K562 (cell line): Measurements from ENCODE around the gene SAMD8. TPM values are rescaled to one million over a fixed set of nuclear protein-coding genes. Genes with fewer than 3 reads are reported as not detected.

Experiments
- CBFB ChIP-seq: sonication (generic); formaldehyde crosslinking; IDR thresholded peaks from 2 replicates; pipeline ENCODE4 v1.4.0; 2020; ENCODE audit warnings: mild to moderate bottlenecking, missing genetic modification reagents
- E2F8 ChIP-seq: fragments of 450-650 bp; IDR thresholded peaks from 2 replicates; pipeline ENCODE4 v1.7.1; 2018; ENCODE audit warnings: mild to moderate bottlenecking, low read depth; ENCODE audit not compliant: partially characterized antibody
- HDAC6 ChIP-seq: IDR thresholded peaks from 2 replicates; pipeline ENCODE4 v1.6.1; 2012; ENCODE audit warnings: low read depth, mild to moderate bottlenecking, control low read depth, inconsistent platforms, low read length, moderate library complexity
- HIVEP1 ChIP-seq: fragments of 250-450 bp; sonication (Bioruptor Pico); IDR thresholded peaks from 2 replicates; pipeline ENCODE4 v1.4.0; 2020; ENCODE audit warnings: mild to moderate bottlenecking
- MAFF ChIP-seq: IDR thresholded peaks from 2 replicates; pipeline ENCODE4 v1.6.1; 2012; ENCODE audit warnings: low read length, improper control_type of control experiment
- MIER1 ChIP-seq: fragments of 450-650 bp; IDR thresholded peaks from 2 replicates; pipeline ENCODE4 v1.6.1; 2016; ENCODE audit warnings: antibody characterized with exemption, mild to moderate bottlenecking, low read depth
- MTA1 ChIP-seq: fragments of 450-650 bp; IDR thresholded peaks from 2 replicates; pipeline ENCODE4 v1.6.1; 2017; ENCODE audit warnings: borderline replicate concordance
- NCOA4 ChIP-seq: fragments of 450-650 bp; IDR thresholded peaks from 2 replicates; pipeline ENCODE4 v1.6.1; 2018; ENCODE audit warnings: mild to moderate bottlenecking; ENCODE audit not compliant: partially characterized antibody
- STAG1 ChIP-seq: sonication (generic); formaldehyde crosslinking; IDR thresholded peaks from 2 replicates; pipeline ENCODE4 v1.5.0; 2020; ENCODE audit warnings: missing genetic modification reagents, borderline replicate concordance
- TFAP4 ChIP-seq: sonication (generic); formaldehyde crosslinking; IDR thresholded peaks from 2 replicates; pipeline ENCODE4 v1.8.0; 2022; ENCODE audit warnings: missing genetic modification reagents, mild to moderate bottlenecking, moderate library complexity, borderline replicate concordance
- TOE1 ChIP-seq, 2 experiments: fragments of 450-650 bp in 1 of 2; sonication (generic) in 1 of 2; formaldehyde crosslinking in 1 of 2; IDR thresholded peaks; 2 replicates each; pipeline versions ENCODE4 v1.7.1 to v1.8.0; 2016 to 2022; ENCODE audit warnings: borderline replicate concordance in 2 of 2, mild to moderate bottlenecking in 2 of 2, antibody characterized with exemption in 1 of 2, inconsistent platforms in 1 of 2, low read depth in 1 of 2, missing genetic modification reagents in 1 of 2, moderate library complexity in 1 of 2
- XRCC4 ChIP-seq: IDR thresholded peaks from one replicate; pipeline ENCODE4 v1.6.1; 2011; ENCODE audit not compliant: insufficient read depth, insufficient read length; ENCODE audit errors: extremely low read depth
- ZEB2 ChIP-seq: fragments of 450-650 bp; IDR thresholded peaks from 2 replicates; pipeline ENCODE4 v1.6.1; 2016
- ZFP91 ChIP-seq: sonication (generic); formaldehyde crosslinking; IDR thresholded peaks from 2 replicates; pipeline ENCODE4 v1.8.0; 2022; ENCODE audit warnings: mild to moderate bottlenecking, missing genetic modification reagents
- ZNF311 ChIP-seq: fragments of 250-450 bp; sonication (Bioruptor Pico); IDR thresholded peaks from 2 replicates; pipeline ENCODE4 v1.4.0; 2020; ENCODE audit warnings: mild to moderate bottlenecking, moderate library complexity
- polyA plus RNA-seq, 8 experiments: library from polyadenylated mRNA; depleted of rRNA in 4 of 8; stranded (reverse) in 5 of 8; unstranded in 3 of 8; fragments of >200 nt; fragmentation: Nextera tagmentation in 2 of 8; fragmentation: Illumina TruSeq in 1 of 8; extraction: Ambion mirVana in 2 of 8; extraction: Trizol in 1 of 8; gene quantifications; 2 replicates each; pipeline versions ENCODE4 v1.2.1 to v1.2.3, GENCODE V29; 2011 to 2014; ENCODE audit warnings: inconsistent platforms in 1 of 8, missing spikeins in 1 of 8
- total RNA-seq, 7 experiments: library from RNA; depleted of rRNA in 6 of 7; stranded (reverse); fragments of >200 nt in 6 of 7; fragmentation: Illumina TruSeq in 2 of 7; extraction: Trizol in 2 of 7; gene quantifications; 2 replicates each; pipeline versions ENCODE4 v1.2.1 to v1.2.3, GENCODE V29; 2011 to 2021; ENCODE audit warnings: low replicate concordance in 1 of 7
- TF ChIP-seq, protein P1 (sequence below), 2 experiments: fragments of 150-350 bp in 1 of 2; IDR thresholded peaks; 2 replicates each; pipeline ENCODE4 v1.6.1; 2012 to 2016; ENCODE audit warnings: low read depth in 2 of 2, low read length in 2 of 2, mild to moderate bottlenecking in 1 of 2, moderate library complexity in 1 of 2
- TF ChIP-seq, protein P2 (sequence below): sonication (generic); formaldehyde crosslinking; IDR thresholded peaks from 2 replicates; pipeline ENCODE4 v1.8.0; 2022; ENCODE audit warnings: mild to moderate bottlenecking, missing genetic modification reagents

The SAMD8 gene
- total and polyA plus RNA-seq, 9 of the 15 experiments (the other 6 are each of a cell fraction or from before 2014, with no cell fraction given): 2.7 to 16.1 (median 6.2) TPM

DNA sequence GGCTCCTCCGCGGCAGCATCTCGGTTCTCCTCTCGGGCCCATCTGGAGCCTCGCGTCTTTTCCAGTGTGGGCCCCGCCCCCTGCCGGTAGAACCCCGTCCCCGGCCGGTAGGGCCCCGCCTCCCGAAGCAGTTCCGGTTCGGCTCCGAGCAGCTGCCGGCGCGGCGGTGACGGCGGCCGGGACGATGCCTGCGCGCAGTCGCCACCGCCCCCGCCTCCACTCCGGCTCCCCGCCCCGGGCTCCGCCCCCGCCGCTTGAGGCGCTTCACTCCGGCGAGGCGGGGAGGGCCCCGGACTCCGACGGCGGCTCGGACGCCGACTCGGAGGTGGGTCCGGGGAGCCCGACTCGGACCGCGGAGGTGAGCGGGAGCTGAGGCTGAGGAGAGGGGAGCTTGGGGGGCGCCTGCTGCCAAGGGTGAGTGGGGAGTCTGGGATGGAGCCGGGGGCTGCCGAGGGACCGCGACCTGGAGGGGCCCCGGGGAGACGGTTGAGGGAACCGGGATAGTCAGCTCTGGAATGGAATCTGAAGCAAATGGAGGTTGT lies at the start of gene SAMD8 (continued):
- TF ChIP-seq, protein P1, sequence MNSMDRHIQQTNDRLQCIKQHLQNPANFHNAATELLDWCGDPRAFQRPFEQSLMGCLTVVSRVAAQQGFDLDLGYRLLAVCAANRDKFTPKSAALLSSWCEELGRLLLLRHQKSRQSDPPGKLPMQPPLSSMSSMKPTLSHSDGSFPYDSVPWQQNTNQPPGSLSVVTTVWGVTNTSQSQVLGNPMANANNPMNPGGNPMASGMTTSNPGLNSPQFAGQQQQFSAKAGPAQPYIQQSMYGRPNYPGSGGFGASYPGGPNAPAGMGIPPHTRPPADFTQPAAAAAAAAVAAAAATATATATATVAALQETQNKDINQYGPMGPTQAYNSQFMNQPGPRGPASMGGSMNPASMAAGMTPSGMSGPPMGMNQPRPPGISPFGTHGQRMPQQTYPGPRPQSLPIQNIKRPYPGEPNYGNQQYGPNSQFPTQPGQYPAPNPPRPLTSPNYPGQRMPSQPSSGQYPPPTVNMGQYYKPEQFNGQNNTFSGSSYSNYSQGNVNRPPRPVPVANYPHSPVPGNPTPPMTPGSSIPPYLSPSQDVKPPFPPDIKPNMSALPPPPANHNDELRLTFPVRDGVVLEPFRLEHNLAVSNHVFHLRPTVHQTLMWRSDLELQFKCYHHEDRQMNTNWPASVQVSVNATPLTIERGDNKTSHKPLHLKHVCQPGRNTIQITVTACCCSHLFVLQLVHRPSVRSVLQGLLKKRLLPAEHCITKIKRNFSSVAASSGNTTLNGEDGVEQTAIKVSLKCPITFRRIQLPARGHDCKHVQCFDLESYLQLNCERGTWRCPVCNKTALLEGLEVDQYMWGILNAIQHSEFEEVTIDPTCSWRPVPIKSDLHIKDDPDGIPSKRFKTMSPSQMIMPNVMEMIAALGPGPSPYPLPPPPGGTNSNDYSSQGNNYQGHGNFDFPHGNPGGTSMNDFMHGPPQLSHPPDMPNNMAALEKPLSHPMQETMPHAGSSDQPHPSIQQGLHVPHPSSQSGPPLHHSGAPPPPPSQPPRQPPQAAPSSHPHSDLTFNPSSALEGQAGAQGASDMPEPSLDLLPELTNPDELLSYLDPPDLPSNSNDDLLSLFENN (IDR thresholded peaks at IDR 0.05; ENCODE audit: low read depth in 2 of 2, low read length in 2 of 2): no peak
- TF ChIP-seq ZEB2 (no peak), ZFP91 (CRISPR knock-in tag) (no peak), STAG1 (CRISPR knock-in tag) (no peak), MAFF (no peak), TOE1 (IDR thresholded peaks at IDR 0.05; ENCODE audit: borderline replicate concordance) (no peak; the same call in 1 of the 2 replicates), TOE1 (CRISPR knock-in tag; IDR thresholded peaks at IDR 0.05; ENCODE audit: borderline replicate concordance, low read depth) (no peak), NCOA4 (no peak), E2F8 (no peak), TFAP4 (CRISPR knock-in tag) (peak; percentile 90), CBFB (no peak), ZNF311 (no peak), MIER1 (no peak), XRCC4 (no peak), HIVEP1 (CRISPR knock-in tag) (0 out of 2 replicates have a peak, but pooled peaks have one; percentile 44), MTA1 (no peak), HDAC6 (no peak)
- TF ChIP-seq, protein P2, sequence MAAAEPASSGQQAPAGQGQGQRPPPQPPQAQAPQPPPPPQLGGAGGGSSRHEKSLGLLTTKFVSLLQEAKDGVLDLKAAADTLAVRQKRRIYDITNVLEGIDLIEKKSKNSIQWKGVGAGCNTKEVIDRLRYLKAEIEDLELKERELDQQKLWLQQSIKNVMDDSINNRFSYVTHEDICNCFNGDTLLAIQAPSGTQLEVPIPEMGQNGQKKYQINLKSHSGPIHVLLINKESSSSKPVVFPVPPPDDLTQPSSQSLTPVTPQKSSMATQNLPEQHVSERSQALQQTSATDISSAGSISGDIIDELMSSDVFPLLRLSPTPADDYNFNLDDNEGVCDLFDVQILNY (CRISPR knock-in tag): no peak
